GM12874 (cell line): ENCODE measurements around the gene APBB2.

Experiments
- TF ChIP-seq, protein P1 (sequence below): IDR thresholded peaks from 2 replicates; pipeline ENCODE4 v1.5.1; 2011; ENCODE audit warnings: low read depth, mild to moderate bottlenecking, control low read depth, low read length, moderate library complexity; ENCODE audit not compliant: insufficient read depth

Gene APBB2

DNA sequence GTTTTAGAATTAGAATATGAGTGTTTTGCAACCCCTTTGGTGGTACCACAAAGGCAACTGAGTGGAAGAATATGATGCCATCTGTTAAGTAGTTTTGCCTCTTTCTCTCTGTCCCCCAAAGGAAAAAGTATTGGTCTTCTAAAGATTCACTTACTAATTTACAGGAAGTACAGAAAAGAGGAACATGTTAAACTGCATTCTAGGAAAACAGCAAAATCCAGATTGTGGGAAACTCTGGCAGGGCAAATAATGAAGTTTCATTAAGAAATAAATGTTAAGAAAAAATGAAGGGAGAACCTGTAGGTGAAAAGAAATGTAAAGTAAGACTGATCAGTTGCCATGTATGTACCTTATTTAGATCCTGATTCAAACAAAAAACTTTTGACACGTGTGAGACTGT, 425.3 kb downstream of the APBB2 start:
- TF ChIP-seq, protein P1, sequence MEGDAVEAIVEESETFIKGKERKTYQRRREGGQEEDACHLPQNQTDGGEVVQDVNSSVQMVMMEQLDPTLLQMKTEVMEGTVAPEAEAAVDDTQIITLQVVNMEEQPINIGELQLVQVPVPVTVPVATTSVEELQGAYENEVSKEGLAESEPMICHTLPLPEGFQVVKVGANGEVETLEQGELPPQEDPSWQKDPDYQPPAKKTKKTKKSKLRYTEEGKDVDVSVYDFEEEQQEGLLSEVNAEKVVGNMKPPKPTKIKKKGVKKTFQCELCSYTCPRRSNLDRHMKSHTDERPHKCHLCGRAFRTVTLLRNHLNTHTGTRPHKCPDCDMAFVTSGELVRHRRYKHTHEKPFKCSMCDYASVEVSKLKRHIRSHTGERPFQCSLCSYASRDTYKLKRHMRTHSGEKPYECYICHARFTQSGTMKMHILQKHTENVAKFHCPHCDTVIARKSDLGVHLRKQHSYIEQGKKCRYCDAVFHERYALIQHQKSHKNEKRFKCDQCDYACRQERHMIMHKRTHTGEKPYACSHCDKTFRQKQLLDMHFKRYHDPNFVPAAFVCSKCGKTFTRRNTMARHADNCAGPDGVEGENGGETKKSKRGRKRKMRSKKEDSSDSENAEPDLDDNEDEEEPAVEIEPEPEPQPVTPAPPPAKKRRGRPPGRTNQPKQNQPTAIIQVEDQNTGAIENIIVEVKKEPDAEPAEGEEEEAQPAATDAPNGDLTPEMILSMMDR = no peak

DNA sequence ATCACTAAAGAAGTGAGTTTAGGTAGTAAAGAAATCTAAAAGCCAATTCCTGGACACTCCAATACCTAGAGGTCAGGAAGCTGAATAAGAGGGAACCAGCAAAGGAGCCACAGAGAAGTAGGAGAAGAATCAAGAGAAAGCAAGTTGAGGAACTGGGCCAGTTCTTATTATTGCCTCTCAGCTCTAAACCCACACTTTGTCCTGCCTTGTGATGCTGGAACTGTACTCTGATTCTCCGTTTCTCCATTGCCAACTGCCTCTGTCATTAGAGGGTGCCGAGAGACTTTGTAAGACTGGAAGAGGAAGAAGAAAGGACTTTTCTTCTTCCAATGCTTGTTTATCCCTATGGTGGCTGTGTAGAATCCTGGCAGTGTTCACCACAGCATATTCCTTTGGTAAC, 426.0 kb downstream of the APBB2 start:
- TF ChIP-seq, protein P1 = no peak

DNA sequence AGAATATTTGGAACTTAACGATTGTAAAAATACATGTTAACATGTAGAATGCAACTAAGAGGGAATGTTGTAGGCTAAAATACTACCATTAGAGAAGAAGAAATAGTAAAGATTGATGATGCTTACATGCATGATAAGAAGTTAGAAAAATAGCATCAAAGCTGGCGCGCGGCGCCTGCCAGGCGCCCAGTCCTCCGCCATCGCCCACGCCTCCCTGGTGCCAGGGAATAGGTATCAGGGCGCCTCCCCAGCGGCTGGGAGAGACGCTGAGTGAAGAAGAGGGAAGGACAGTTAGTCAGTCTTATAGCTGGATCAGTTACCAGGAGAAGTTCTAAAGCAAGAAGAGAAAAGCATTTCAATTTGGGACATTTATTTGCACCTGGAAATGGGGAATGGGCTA, 428.6 kb downstream of the APBB2 start:
- TF ChIP-seq, protein P1 = no peak

DNA sequence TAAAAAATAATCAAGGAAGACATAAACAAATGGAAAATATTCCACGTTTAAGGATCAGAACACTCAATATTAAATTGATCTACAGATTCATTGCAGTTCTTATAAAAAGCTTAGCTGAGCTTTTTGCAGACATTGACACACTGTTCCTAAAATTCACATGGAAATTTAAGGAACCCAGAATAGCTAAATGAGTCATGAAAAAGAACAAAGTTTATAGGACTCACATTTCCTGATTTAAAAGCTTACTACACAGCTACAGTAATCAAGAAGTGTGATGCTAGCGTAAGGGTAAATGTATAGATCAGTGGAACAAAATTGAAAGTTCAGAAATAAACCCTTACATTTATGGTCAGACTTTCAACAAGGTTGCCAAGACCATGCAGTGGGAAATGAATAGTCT, 431.5 kb downstream of the APBB2 start:
- TF ChIP-seq, protein P1 = no peak

DNA sequence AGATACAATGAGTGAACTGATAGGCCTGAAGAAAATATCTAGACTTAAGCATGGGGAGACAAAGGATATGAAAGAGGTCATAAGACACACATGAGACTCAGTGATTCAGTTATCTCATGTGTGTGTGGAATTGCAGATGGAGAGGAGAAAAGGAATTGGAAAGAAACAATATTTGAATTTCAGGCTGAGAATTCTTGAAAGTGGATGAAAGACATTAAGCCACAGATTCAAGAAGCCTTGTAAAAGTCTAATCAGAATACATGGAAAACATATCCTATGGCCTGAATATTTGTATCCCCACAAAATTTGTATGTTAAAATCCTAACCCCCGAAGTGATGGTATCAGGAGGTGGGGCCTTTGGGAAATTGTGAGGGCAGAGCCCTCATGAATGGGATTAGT, 436.3 kb downstream of the APBB2 start:
- TF ChIP-seq, protein P1 = no peak

DNA sequence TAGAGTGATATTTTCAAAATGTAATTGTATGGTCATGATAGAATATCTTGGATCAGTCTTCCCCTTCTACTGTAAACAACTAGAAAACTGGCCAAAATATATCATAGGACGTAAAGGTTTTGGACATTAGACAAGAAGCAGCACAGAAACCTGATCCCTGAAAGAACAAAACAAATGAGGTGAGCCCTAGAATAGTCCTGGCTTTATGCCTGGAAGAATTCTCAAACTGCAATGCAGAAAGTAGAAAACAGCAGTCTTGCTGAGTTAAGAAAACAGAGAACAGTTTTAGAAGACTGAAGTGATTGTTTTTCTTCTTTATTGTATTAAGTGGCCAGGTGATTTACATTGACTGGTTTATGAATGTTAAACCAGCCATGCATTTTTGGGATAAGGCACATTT, 445.1 kb downstream of the APBB2 start:
- TF ChIP-seq, protein P1 = no peak

DNA sequence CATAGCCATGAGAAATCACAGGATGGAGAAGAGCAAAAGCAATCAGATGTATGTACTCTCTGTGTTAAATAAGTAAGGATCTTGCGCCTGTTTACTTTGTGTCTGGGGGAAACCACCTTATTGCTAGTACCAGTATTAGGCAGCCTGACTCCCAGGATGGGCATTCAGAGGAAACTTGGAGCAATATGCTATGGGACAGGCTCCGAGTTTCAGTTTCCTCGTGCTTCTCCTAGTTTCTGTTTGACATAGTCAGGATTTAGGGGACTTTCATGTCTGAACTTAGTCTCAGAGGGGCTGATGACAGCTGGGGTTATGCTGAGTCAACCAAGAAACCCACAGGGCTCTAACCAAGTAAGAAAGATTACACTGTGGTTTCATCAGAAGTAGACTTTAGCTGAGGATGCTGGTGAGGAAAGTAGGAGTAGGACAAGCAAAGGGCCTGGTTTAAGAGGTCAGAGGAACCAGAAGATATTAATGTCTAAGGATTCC, 451.1 kb downstream of the APBB2 start:
- TF ChIP-seq, protein P1 = no peak
